GM19239 (cell line): ENCODE data around the gene PRM1.

Experiments
- DNase-seq: peaks from one replicate; pipeline ENCODE4 v3.0.0; 2011; ENCODE audit warnings: low spot score; ENCODE audit not compliant: insufficient read length
- FAIRE-seq: peaks from 2 replicates; lab custom pipeline; 2011; peaks lifted over from hg19 to GRCh38; lab: Jason Lieb, UNC

The PRM1 gene

DNA sequence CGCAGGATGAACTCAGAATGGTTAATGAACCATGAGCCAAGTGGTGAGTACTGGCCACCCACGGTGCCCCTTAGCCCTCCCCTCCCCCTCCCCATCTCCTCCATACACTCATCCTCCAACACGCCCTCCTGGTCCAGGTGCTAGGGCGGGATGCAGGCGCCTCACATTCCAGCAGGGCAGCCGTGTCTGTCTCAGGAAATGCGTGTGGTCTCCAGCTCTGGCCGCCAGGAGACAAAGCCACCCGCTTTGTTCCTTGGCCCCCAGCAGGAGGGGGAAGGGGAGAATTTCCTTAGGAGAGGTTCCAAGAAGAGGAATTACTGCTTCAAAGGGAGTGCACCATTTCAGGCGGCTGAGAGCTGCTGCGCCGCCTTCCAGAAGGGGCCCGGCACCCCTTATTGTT is 34.4 kb upstream of the PRM1 start:
- no peak for FAIRE-seq
- DNase-seq: no peak

DNA sequence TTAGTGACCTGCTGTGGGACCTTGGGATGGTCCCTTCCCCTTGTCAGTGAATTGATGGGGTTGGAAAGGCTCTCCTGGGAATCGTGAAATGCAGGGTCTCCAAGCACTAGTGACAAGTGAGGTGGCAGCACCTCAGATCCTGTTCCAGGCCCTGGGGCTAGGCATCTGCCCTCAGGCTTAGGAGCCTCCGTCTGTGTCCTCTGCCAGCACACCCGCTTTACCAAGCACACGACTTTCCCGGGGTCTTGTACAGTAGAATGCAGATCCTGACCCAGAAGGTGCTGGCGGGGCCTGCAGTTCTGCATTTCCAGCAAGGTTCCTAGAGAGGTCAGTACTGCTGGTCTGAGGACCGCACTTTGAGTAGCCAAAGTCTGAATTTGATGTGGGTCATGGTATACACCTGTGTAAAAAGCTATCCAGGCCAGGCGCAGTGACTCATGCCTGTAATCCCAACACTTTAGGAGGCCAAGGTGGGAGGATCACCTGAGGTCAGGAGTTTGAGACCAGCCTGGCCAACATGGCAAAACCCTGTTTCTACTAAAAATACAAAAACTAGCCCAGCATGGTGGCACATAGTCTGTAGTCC is 33.3 kb upstream of the PRM1 start:
- FAIRE-seq: no peak
- no peak for DNase-seq

DNA sequence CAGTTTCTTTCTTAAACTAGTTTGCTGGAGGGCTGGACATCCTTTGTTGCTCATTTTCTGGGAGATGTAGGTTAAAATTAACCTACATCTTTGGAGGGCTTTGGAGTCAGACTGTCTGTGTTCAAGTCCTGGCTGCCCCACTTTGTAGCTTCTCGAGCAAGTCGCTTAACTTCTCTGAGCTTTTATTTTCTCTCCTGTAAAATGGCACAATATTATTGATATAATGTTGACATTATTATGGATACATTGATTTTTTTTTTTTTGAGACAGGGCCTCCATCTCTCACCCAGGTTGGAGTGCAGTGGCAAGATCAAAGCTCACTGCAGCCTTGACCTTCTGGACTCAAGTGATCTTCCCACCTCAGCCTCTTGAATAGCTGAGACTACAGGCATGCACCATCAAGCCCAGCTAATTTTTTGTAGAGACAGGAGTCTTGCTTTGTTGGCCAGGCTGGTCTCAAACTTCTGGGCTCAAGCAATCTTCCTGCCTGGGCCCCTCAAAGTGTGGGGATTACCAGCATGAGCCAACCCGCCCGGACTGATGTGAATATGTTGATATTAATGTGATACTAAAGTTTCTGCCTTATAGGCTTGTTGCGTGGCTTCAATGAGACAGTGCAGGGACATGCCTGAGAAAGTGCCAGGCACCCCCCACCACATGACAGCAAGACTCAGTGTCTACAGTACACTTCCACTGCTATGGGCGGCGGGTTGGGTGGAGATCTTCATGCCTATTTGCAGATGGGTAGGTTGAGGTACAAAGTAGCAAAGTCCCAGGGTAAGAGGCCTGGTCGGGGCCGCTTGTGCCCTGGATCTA is 32.6 kb upstream of the PRM1 start:
- FAIRE-seq: no peak
- no peak for DNase-seq

GRCh38 chr16:11312718-11313492 is 31.8 kb upstream of the PRM1 start:
- DNase-seq (no peak), FAIRE-seq (no peak)

GRCh38 chr16:11310997-11311561 is 29.9 kb upstream of the PRM1 start:
- FAIRE-seq (peak; percentile 85), DNase-seq (no peak)

- FAIRE-seq (no peak), DNase-seq (no peak)
Measured at GRCh38 chr16:11310634-11310977, 29.5 kb upstream of the PRM1 start.

- peak; percentile 87 for FAIRE-seq
- no peak for DNase-seq
Measured at GRCh38 chr16:11309895-11310633, 28.9 kb upstream of the PRM1 start.

- FAIRE-seq: no peak
- DNase-seq: no peak
Measured at GRCh38 chr16:11308493-11309283, 27.6 kb upstream of the PRM1 start.

DNA sequence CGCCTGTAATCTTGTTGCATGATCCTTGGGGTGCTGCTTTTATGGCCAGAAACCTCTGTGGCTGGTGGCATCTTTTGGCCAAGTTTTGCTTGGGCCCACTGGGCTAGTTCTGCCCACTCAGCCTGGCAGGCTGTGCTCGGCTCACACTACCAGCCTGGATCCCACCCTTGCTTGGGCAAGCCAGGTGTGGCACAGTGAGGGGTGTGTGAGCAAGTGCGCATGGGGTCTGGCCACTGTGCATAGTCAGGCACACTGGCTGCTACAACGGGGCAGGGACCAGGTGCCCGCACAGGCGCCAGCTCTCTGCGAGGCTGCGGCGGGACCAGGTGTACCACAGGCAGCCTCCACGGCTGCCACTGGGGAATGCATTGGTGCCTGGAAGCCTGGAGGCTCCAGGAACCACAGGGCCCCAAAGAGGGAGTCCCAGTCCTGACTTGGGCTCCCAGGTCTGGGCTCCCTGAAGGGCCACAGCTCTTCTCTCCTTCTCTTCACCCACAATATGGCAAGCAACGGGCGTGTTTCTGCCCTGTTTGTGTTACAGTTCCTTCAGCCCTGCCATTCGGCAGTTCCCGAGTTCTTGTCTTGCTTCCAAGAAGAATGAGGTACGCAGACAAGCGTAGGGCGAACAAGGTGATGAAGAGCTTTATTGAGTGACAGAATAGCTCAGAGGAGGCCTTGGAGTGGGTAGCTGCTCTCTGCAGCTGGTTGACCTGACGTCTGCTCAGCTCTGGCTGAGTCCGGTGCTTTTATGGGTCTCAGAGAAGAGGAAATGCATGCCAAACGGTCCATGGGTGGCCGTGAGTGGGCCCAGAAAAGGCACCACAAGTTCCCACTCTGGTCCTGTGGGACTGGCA is 26.7 kb upstream of the PRM1 start:
- DNase-seq: no peak
- no peak for FAIRE-seq

- DNase-seq (no peak), FAIRE-seq (no peak)
Measured at GRCh38 chr16:11306997-11307638, 26.0 kb upstream of the PRM1 start.

DNA sequence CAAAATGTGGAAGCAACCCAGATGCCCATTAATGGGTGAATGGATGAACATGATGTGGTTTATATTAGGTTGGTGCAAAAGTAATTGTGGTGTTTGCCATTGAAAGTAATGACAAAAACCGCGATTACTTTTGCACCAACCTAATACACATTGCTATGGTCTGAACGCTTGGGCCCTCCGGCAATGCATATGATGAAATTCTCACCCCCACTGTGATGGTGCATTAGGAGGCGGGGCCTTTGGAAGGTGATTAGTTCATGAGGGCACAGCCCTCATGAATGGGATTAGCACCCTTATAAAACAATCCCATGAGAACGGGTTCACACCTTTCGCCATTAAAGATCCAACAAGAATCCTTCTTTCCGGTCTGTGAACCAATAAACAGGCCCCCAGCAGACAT is 25.3 kb upstream of the PRM1 start:
- FAIRE-seq (no peak), DNase-seq (no peak)

DNA sequence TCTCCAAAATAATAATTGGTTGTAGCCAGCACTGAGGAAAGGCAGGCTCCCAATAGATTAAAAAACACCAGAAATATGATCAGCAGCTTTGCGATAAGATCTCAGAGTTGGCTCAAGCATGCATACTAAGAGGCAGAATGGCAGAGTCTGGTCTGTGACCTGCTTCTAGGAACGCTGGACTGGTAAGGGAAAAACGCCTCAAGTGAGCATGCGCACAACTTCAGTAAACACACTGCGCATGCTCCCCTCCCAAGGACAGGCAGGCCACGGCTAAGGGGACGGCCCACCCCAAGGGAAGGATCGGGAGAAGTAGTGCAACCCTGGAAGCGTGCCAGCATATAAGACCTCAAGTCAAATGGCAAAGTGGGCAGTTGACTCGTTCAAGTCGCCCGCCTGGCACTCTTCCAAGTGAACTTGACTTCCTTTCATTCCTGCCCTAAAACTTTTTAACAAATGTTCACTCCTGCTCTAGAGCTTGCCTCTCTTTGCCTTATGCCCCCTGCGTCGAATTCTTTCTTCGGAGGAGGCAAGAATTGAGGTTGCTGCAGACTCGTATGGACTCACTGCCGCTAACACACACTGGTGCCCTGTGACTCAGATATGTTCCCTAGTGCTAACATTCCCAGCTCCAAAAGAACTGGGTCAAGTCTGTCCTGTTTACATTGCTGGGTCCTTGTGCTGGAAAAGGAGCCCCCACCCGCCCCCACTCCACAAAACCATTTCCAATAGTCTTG is 22.4 kb upstream of the PRM1 start:
- DNase-seq: no peak

GRCh38 chr16:11302977-11303376 is 21.8 kb upstream of the PRM1 start:
- no peak for DNase-seq
- no peak for FAIRE-seq

More for the DNA sequence above, 22.4 kb upstream of the PRM1 start:
- FAIRE-seq: no peak

GRCh38 chr16:11301645-11302501 is 20.7 kb upstream of the PRM1 start:
- FAIRE-seq: no peak
- DNase-seq: no peak

- DNase-seq: no peak
- no peak for FAIRE-seq
Measured at GRCh38 chr16:11300560-11300892, 19.4 kb upstream of the PRM1 start.

DNA sequence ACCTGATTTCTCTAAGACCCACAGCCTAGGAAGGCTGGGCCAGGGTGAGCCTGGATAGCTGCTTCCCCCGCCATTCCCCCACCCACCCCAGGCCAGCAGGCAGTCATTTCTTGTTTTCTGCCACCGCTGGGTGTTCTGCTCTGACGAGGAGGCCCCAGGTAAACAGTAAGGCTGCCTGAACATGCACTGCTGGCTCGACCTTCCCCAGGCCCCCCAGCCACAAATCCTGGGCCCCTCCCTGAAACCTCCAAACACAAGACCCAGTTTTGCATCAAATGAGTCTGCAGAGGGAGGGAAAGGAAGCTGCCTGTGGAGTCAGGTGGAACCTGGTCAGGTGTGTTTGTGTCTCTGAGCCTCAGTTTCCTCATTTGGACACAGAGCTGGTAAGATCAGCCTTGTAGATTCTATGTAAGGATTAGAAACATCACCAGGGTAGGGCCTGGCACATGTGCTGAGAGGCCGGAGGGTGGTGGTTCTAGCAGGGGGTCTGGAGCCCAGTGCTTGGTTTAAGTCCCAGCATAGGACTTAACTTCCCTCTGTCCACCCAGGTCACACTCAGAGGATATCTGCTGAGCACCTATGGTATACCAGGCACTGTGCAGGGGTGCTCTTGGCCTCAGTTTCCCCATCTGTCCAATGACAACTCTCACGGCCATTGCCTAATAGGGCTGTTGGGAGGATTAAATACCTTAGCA is 18.9 kb upstream of the PRM1 start:
- FAIRE-seq (no peak), DNase-seq (no peak)
